ENCODE measurements around the gene PHACTR1. TPM values are rescaled to one million over a fixed set of nuclear protein-coding genes. Genes with fewer than 3 reads are reported as not detected.

PHACTR1 gene
- total RNA-seq, 1 donor from 2014 or later = 2.5 TPM

- DNase-seq = no peak
Observed at GRCh38 chr6:12993283-12993898, 276.8 kb downstream of the PHACTR1 start.

GRCh38 chr6:12995419-12995818 lies 278.9 kb downstream of the PHACTR1 start:
- DNase-seq = no peak

GRCh38 chr6:13000537-13000936 lies 284.0 kb downstream of the PHACTR1 start:
- DNase-seq = no peak

GRCh38 chr6:13001927-13002326 lies 285.4 kb downstream of the PHACTR1 start:
- no peak for DNase-seq

GRCh38 chr6:13004601-13005000 lies 288.0 kb downstream of the PHACTR1 start:
- DNase-seq = no peak

GRCh38 chr6:13005994-13006393 lies 289.4 kb downstream of the PHACTR1 start:
- no peak for DNase-seq

GRCh38 chr6:13006578-13007300 lies 290.2 kb downstream of the PHACTR1 start:
- DNase-seq = no peak

GRCh38 chr6:13007744-13008143 lies 291.2 kb downstream of the PHACTR1 start:
- no peak for DNase-seq

GRCh38 chr6:13009031-13009430 lies 292.5 kb downstream of the PHACTR1 start:
- DNase-seq = no peak

- DNase-seq = no peak
Observed at GRCh38 chr6:13009461-13009860, 292.9 kb downstream of the PHACTR1 start.

GRCh38 chr6:13011612-13012146 lies 295.1 kb downstream of the PHACTR1 start:
- no peak for DNase-seq

GRCh38 chr6:13012296-13012695 lies 295.7 kb downstream of the PHACTR1 start:
- DNase-seq = no peak

- peak; percentile 38 for DNase-seq
Observed at GRCh38 chr6:13012977-13013680, 296.6 kb downstream of the PHACTR1 start.

GRCh38 chr6:13013681-13014503 lies 297.3 kb downstream of the PHACTR1 start:
- DNase-seq = peak; percentile 29

GRCh38 chr6:13014504-13015378 lies 298.2 kb downstream of the PHACTR1 start:
- DNase-seq = peak; percentile 19

GRCh38 chr6:13015379-13015681 lies 298.8 kb downstream of the PHACTR1 start:
- no peak for DNase-seq

GRCh38 chr6:13024616-13025015 lies 308.0 kb downstream of the PHACTR1 start:
- DNase-seq = no peak

- no peak for DNase-seq
Observed at GRCh38 chr6:13025893-13026499, 309.4 kb downstream of the PHACTR1 start.

- DNase-seq = no peak
Observed at GRCh38 chr6:13026557-13026956, 310.0 kb downstream of the PHACTR1 start.

- DNase-seq = no peak
Observed at GRCh38 chr6:13027207-13027606, 310.6 kb downstream of the PHACTR1 start.

GRCh38 chr6:13030396-13030795 lies 313.8 kb downstream of the PHACTR1 start:
- DNase-seq = no peak

All from tongue (tissue), 2 donors.